K562 (cell line): ENCODE results near the gene AASDH. TPM values are rescaled to one million over a fixed set of nuclear protein-coding genes. Genes with fewer than 3 reads are reported as not detected.

ENCODE experiments used
- CBX3 ChIP-seq, 2 experiments: IDR thresholded peaks; 1 replicate in 1 of 2; 2 replicates in 1 of 2; pipeline ENCODE4 v1.6.1; 2012; ENCODE audit warnings: inconsistent platforms in 2 of 2, low read length in 2 of 2, borderline replicate concordance in 1 of 2, control low read depth in 1 of 2
- CBX5 ChIP-seq: IDR thresholded peaks from 2 replicates; pipeline ENCODE4 v1.6.1; 2014; ENCODE audit warnings: low read depth, borderline replicate concordance
- CC2D1A ChIP-seq: fragments of 450-650 bp; IDR thresholded peaks from 2 replicates; pipeline ENCODE4 v1.6.1; 2017; ENCODE audit warnings: mild to moderate bottlenecking
- EWSR1 ChIP-seq: fragments of 450-650 bp; IDR thresholded peaks from 2 replicates; pipeline ENCODE4 v1.6.1; 2018; ENCODE audit warnings: borderline replicate concordance, mild to moderate bottlenecking, low read depth, moderate library complexity; ENCODE audit not compliant: partially characterized antibody
- IRF2 ChIP-seq: sonication (generic); formaldehyde crosslinking; IDR thresholded peaks from 2 replicates; pipeline ENCODE4 v1.8.1; 2022; ENCODE audit warnings: mild to moderate bottlenecking, missing genetic modification reagents
- KDM1A ChIP-seq, 2 experiments: fragments of 450-650 bp; IDR thresholded peaks; 2 replicates each; pipeline ENCODE4 v1.6.1; 2016; ENCODE audit warnings: mild to moderate bottlenecking in 2 of 2
- NR2C2 ChIP-seq, 2 experiments: fragments of 200-800 bp in 1 of 2; sonication (Bioruptor generic) in 1 of 2; sonication (generic) in 1 of 2; formaldehyde crosslinking in 1 of 2; IDR thresholded peaks; 2 replicates each; pipeline versions ENCODE4 v1.6.1 to v1.8.0; 2016 to 2022; ENCODE audit warnings: mild to moderate bottlenecking in 1 of 2, missing compliant biosample characterization in 1 of 2, missing genetic modification characterization in 1 of 2, missing genetic modification reagents in 1 of 2
- POLR2H ChIP-seq: IDR thresholded peaks from 2 replicates; pipeline ENCODE4 v1.6.1; 2016; ENCODE audit warnings: missing genetic modification characterization, low read depth, mild to moderate bottlenecking, control low read depth, missing compliant biosample characterization, moderate library complexity
- RBM39 ChIP-seq: fragments of 200-400 bp; formaldehyde crosslinking; optimal IDR thresholded peaks from 2 replicates; pipeline ENCODE3; 2018; ENCODE audit warnings: low read depth, low read length
- RFX5 ChIP-seq: IDR thresholded peaks from 2 replicates; pipeline ENCODE4 v1.6.1; 2011; ENCODE audit warnings: low read depth, mild to moderate bottlenecking, improper control_type of control experiment, low read length
- TFE3 ChIP-seq: fragments of 450-650 bp; formaldehyde crosslinking; IDR thresholded peaks from 2 replicates; pipeline ENCODE4 v1.4.0; 2020; ENCODE audit warnings: mild to moderate bottlenecking, mixed read lengths
- ZBTB26 ChIP-seq: fragments of 450-650 bp; formaldehyde crosslinking; IDR thresholded peaks from 2 replicates; pipeline ENCODE4 v1.4.0; 2022; ENCODE audit warnings: missing genetic modification characterization
- ZFX ChIP-seq: sonication (generic); formaldehyde crosslinking; IDR thresholded peaks from 2 replicates; pipeline ENCODE4 v1.8.0; 2022; ENCODE audit warnings: mild to moderate bottlenecking, missing genetic modification reagents, moderate library complexity
- ZNF197 ChIP-seq: fragments of 200-800 bp; sonication (Bioruptor generic); IDR thresholded peaks from 2 replicates; pipeline ENCODE4 v1.6.1; 2016; ENCODE audit warnings: low read depth, missing genetic modification characterization, missing compliant biosample characterization
- ZNF274 ChIP-seq: IDR thresholded peaks from 2 replicates; pipeline ENCODE4 v1.6.1; 2011; ENCODE audit warnings: low read depth, mild to moderate bottlenecking, low read length, moderate library complexity, borderline replicate concordance
- ZNF347 ChIP-seq: fragments of 450-650 bp; formaldehyde crosslinking; IDR thresholded peaks from 2 replicates; pipeline ENCODE4 v1.4.0; 2020; ENCODE audit warnings: low read depth, mild to moderate bottlenecking, moderate library complexity
- ZNF695 ChIP-seq: fragments of 450-650 bp; formaldehyde crosslinking; IDR thresholded peaks from 2 replicates; pipeline ENCODE4 v1.4.0; 2020; ENCODE audit warnings: mild to moderate bottlenecking, moderate library complexity
- ZNF699 ChIP-seq: fragments of 250-450 bp; sonication (Bioruptor Pico); IDR thresholded peaks from 2 replicates; pipeline ENCODE4 v1.8.0; 2021; ENCODE audit warnings: mild to moderate bottlenecking, moderate library complexity; ENCODE audit not compliant: insufficient replicate concordance
- polyA plus RNA-seq, 8 experiments: library from polyadenylated mRNA; depleted of rRNA in 4 of 8; stranded (reverse) in 5 of 8; unstranded in 3 of 8; fragments of >200 nt; fragmentation: Nextera tagmentation in 2 of 8; fragmentation: Illumina TruSeq in 1 of 8; extraction: Ambion mirVana in 2 of 8; extraction: Trizol in 1 of 8; gene quantifications; 2 replicates each; pipeline versions ENCODE4 v1.2.1 to v1.2.3, GENCODE V29; 2011 to 2014; ENCODE audit warnings: inconsistent platforms in 1 of 8, missing spikeins in 1 of 8
- total RNA-seq, 7 experiments: library from RNA; depleted of rRNA in 6 of 7; stranded (reverse); fragments of >200 nt in 6 of 7; fragmentation: Illumina TruSeq in 2 of 7; extraction: Trizol in 2 of 7; gene quantifications; 2 replicates each; pipeline versions ENCODE4 v1.2.1 to v1.2.3, GENCODE V29; 2011 to 2021; ENCODE audit warnings: low replicate concordance in 1 of 7
- TF ChIP-seq, protein P1 (sequence below): fragments of 450-650 bp; IDR thresholded peaks from 2 replicates; pipeline ENCODE4 v1.6.1; 2018; ENCODE audit warnings: mild to moderate bottlenecking, low read depth; ENCODE audit not compliant: partially characterized antibody
- TF ChIP-seq, protein P2 (sequence below): fragments of 250-450 bp; sonication (Bioruptor Pico); IDR thresholded peaks from 2 replicates; pipeline ENCODE4 v1.4.0; 2020; ENCODE audit warnings: mild to moderate bottlenecking, moderate library complexity
- TF ChIP-seq, protein P3 (sequence below): fragments of 450-650 bp; IDR thresholded peaks from 2 replicates; pipeline ENCODE4 v1.6.1; 2016; ENCODE audit warnings: antibody characterized with exemption

The AASDH gene
- total and polyA plus RNA-seq, 9 of the 15 experiments (the other 6 are each of a cell fraction or from before 2014, with no cell fraction given) = 8.6 to 29.7 (median 13.7) TPM

DNA sequence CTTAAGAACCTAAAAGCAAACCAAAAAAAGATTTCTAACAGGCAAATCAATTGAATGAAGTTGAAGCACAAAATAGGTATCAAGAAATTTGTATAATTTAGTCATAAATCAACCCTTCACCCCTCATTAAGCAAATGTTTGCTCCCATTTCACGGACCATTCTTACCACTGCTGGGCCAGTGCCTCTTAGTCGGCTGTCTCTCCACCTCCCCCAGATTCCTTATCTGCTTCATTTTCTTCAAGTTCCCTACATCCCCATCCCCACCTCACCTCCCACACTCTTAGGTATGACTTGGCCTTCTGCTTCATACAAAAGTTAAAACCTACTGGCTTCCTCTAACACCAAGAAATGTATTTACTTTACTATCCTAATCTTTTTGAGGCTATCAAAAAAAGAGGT, 11.8 kb downstream of the AASDH start (continued):
- TF ChIP-seq TFE3 (no peak), CBX3 (IDR thresholded peaks at IDR 0.05; ENCODE audit: borderline replicate concordance in 1 of 2, low read length in 2 of 2) (peak in 1 of 2 experiments; percentile 89; a peak in 1 of 3 replicates), CC2D1A (no peak), ZNF347 (CRISPR knock-in tag) (no peak), EWSR1 (no peak), ZNF695 (CRISPR knock-in tag) (no peak), ZNF197 (CRISPR knock-in tag) (no peak), RFX5 (no peak), ZBTB26 (no peak), ZNF274 (no peak), CBX5 (peak; percentile 42; the same call in 1 of the 2 replicates), POLR2H (tag) (no peak), ZNF699 (CRISPR knock-in tag) (no peak), ZFX (CRISPR knock-in tag) (no peak), IRF2 (CRISPR knock-in tag) (no peak), NR2C2 (CRISPR knock-in tag; IDR thresholded peaks at IDR 0.05) (no peak), NR2C2 (tag; IDR thresholded peaks at IDR 0.05) (no peak), KDM1A (IDR thresholded peaks at IDR 0.05) (peak; percentile 12 to 16; a peak in 1 of 4 replicates), RBM39 (no peak)
- TF ChIP-seq, protein P1, sequence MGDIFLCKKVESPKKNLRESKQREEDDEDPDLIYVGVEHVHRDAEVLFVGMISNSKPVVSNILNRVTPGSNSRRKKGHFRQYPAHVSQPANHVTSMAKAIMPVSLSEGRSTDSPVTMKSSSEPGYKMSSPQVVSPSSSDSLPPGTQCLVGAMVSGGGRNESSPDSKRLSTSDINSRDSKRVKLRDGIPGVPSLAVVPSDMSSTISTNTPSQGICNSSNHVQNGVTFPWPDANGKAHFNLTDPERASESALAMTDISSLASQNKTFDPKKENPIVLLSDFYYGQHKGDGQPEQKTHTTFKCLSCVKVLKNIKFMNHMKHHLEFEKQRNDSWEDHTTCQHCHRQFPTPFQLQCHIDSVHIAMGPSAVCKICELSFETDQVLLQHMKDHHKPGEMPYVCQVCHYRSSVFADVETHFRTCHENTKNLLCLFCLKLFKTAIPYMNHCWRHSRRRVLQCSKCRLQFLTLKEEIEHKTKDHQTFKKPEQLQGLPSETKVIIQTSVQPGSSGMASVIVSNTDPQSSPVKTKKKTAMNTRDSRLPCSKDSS = peak; percentile 16
- TF ChIP-seq, protein P2, sequence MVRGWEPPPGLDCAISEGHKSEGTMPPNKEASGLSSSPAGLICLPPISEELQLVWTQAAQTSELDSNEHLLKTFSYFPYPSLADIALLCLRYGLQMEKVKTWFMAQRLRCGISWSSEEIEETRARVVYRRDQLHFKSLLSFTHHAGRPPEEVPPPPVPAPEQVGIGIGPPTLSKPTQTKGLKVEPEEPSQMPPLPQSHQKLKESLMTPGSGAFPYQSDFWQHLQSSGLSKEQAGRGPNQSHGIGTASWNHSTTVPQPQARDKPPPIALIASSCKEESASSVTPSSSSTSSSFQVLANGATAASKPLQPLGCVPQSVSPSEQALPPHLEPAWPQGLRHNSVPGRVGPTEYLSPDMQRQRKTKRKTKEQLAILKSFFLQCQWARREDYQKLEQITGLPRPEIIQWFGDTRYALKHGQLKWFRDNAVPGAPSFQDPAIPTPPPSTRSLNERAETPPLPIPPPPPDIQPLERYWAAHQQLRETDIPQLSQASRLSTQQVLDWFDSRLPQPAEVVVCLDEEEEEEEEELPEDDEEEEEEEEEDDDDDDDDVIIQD (CRISPR knock-in tag) = no peak
- TF ChIP-seq, protein P3, sequence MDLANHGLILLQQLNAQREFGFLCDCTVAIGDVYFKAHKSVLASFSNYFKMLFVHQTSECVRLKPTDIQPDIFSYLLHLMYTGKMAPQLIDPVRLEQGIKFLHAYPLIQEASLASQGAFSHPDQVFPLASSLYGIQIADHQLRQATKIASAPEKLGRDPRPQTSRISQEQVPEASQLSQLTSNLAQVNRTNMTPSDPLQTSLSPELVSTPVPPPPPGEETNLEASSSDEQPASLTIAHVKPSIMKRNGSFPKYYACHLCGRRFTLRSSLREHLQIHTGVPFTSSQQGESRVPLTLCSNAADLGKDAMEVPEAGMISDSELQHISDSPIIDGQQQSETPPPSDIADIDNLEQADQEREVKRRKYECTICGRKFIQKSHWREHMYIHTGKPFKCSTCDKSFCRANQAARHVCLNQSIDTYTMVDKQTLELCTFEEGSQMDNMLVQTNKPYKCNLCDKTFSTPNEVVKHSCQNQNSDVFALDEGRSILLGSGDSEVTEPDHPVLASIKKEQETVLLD = no peak
